ENCODE data around the gene SMKR1.

DNA sequence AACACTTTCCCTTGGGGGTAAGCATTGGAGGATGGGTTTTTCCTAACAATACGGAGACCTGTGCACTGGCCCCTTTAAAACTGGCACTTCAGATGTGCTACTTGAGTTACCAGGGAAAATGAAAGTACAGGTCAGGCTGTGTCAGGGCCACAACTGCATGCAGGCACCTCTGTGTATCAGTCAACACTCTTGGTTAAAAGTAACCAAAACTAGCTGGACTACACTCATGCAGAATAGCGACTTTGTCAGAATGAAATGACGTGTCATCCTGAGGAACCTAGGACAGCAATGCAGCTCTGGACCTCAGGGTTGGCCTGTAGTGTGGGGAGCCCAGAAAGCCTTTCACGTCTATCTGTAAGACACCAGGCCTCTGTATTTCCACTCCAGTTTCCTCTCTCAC lies 33.8 kb upstream of the SMKR1 start:
- TF ChIP-seq, protein P1, sequence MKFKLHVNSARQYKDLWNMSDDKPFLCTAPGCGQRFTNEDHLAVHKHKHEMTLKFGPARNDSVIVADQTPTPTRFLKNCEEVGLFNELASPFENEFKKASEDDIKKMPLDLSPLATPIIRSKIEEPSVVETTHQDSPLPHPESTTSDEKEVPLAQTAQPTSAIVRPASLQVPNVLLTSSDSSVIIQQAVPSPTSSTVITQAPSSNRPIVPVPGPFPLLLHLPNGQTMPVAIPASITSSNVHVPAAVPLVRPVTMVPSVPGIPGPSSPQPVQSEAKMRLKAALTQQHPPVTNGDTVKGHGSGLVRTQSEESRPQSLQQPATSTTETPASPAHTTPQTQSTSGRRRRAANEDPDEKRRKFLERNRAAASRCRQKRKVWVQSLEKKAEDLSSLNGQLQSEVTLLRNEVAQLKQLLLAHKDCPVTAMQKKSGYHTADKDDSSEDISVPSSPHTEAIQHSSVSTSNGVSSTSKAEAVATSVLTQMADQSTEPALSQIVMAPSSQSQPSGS (IDR thresholded peaks at IDR 0.05; ENCODE audit: low read length), result no peak
- no peak for TF ChIP-seq EGR1 (IDR thresholded peaks at IDR 0.05; ENCODE audit: borderline replicate concordance, low read depth, low read length)
- TF ChIP-seq, protein P2, sequence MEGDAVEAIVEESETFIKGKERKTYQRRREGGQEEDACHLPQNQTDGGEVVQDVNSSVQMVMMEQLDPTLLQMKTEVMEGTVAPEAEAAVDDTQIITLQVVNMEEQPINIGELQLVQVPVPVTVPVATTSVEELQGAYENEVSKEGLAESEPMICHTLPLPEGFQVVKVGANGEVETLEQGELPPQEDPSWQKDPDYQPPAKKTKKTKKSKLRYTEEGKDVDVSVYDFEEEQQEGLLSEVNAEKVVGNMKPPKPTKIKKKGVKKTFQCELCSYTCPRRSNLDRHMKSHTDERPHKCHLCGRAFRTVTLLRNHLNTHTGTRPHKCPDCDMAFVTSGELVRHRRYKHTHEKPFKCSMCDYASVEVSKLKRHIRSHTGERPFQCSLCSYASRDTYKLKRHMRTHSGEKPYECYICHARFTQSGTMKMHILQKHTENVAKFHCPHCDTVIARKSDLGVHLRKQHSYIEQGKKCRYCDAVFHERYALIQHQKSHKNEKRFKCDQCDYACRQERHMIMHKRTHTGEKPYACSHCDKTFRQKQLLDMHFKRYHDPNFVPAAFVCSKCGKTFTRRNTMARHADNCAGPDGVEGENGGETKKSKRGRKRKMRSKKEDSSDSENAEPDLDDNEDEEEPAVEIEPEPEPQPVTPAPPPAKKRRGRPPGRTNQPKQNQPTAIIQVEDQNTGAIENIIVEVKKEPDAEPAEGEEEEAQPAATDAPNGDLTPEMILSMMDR (IDR thresholded peaks at IDR 0.05; ENCODE audit: control extremely low read depth in 1 of 3, insufficient read depth in 1 of 3, low read depth in 1 of 3, low read length in 3 of 3), result no peak
- no peak for TF ChIP-seq SIN3A (conservative IDR thresholded peaks at IDR 0.05 in 1 of 2, IDR thresholded peaks at IDR 0.05 in 1 of 2; ENCODE audit: low read depth in 1 of 2, low read length in 2 of 2)
- TF ChIP-seq GABPA (IDR thresholded peaks at IDR 0.05; ENCODE audit: borderline replicate concordance, insufficient read depth, low read length), result no peak
- TF ChIP-seq SP4 (IDR thresholded peaks at IDR 0.05; ENCODE audit: low read length), result no peak
- no peak for TF ChIP-seq RNF2 (IDR thresholded peaks at IDR 0.05; ENCODE audit: borderline replicate concordance, low read depth, low read length, missing control alignments, poor library complexity, severe bottlenecking)
- no peak for TF ChIP-seq BCL11A (IDR thresholded peaks at IDR 0.05; ENCODE audit: low read depth in 2 of 2, low read length in 2 of 2)
